Measurements from ENCODE around the gene CNPY4.

CNPY4 gene

GRCh38 chr7:100119072-100119969 is at the start of gene CNPY4, which contains the start of gene TAF6:
Gene CNPY4 (plus strand): TSS chr7:100119634. CDS start chr7:100119745, 111 bp downstream.
Gene TAF6 (minus strand): TSS chr7:100119358. CDS start chr7:100114209, 5,149 bp downstream.
- no peak for FAIRE-seq

- FAIRE-seq: no peak
Measured at GRCh38 chr7:100069991-100070390, 49.4 kb upstream of the CNPY4 start.

DNA sequence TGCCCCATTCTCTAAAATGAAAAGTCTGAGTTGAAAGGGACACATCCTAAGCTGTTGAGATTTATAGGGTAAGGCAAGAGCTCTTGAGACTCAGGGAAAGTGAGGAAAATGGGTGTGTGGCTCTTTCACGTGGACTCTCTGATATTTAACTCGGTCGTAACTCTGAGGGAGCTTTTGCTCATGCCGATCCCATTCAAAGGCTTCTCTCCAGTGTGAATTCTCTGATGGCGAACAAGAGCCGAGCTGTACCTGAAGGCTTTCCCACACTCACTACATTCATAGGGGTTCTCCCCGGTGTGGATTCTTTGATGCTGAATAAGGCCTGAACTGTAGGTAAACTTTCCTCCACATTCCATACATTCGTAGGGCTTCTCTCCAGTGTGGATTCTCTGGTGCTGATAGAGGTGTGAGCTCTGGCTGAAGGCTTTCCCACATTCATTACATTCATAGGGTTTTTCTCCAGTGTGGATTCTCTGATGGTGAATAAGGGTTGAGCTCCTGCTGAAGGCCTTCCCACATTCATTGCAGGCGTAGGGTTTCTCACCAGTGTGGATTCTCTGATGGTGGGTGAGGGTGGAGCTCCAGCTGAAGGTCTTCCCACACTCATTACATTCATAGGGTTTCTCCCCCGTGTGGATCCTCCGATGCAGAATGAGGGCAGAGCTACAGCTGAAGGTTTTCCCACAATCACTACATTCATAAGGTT is 48.3 kb upstream of the CNPY4 start:
- FAIRE-seq: no peak

- no peak for FAIRE-seq
Measured at GRCh38 chr7:100072462-100072861, 47.0 kb upstream of the CNPY4 start.

DNA sequence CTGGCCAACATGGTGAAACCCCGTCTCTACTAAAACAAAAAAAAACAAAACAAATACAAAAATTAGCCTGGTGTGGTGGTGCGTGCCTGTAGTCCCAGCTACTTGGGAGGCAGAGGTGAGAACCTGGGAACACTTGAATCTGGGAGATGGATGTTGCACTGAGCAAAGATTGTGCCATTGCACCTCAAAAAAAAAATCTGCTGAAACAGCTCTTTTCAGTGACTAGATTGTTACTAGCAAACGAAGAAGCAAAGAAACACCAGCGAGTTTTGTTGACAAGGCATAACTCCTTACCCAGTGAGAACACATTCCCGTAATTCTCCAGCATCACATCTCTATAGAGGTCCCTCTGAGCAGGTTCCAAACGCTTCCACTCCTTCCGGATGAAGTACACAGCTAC is 44.6 kb upstream of the CNPY4 start:
- no peak for FAIRE-seq

DNA sequence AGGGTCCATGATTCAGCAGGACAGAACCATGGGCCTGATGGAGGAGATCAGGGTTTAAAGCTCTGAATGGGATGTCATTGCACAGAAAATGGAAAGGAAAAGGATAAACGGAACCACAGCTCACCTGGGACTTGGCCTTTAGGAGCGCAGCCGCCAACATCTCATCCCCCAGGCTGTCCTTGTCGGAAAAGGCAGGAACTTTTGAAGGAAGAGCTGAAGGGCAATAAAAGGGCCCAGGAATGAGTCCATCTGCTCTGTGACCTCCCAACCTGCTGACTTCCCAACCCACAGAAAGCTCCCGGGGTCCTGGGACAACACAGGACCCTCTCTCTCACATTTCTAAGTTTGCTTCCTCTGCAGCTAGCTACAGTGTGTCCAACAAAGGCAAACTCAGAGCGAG is 44.0 kb upstream of the CNPY4 start:
- FAIRE-seq: no peak

- FAIRE-seq: no peak
Measured at GRCh38 chr7:100077205-100077604, 42.2 kb upstream of the CNPY4 start.

DNA sequence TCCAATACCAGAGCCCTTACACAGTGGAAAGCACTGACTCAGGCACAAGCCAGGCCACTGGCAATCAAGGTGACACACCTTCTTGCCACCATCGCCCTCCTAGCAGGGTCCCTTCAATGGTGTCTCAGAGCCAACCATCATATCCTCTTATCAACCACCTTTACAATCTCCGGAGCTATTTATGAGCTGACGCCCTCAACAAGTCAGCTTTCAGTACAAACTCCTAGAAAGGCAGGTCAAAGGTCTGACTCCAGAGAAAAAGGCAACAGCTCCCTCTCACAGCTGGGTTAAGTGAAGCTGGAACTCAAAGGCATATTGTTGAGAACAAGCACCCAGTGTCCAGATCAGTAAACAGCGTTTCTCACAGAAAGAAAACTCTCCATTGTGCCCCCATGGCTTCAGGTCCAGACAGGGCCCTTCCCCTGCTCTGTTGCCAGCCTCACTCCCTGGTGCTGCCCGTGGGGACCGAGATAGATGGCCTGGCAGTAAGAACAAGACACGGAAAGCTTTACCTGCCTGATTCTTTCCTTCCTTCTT is 40.3 kb upstream of the CNPY4 start:
- no peak for FAIRE-seq

- no peak for FAIRE-seq
Measured at GRCh38 chr7:100080907-100081534, 38.4 kb upstream of the CNPY4 start.

DNA sequence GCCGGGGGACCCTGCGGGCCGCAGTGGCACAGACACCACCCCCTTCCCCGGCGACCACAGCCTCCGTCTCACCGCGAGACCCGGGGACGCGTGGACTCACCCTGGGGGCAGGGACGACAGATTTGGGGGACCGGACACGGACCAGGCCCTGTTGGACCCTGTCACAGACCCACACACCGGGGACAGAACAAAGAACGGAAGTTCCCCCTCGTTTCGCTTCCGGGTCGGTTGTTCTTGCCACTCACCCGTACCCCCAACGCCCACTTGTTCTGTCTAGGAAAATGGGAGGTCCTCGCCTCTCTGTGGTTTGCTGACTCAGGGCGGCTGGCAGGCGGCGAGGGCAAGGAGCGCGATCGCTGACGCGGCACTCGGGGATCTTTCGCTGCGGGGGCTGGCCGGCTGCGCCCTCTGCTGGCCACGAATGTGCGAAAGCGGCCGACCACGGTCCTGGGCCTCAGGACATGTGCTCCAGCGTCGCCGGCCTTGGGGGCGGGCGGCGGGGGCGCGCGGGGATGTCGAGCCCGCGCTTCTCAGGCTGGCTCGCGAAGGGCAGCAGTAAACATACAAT is 37.8 kb upstream of the CNPY4 start, which contains the start of gene ZNF3:
Gene ZNF3, minus strand, starts transcription at position 189 of the 568 bp plus-strand sequence. CDS start 4,366 bp downstream, outside the sequence.
- FAIRE-seq: no peak

DNA sequence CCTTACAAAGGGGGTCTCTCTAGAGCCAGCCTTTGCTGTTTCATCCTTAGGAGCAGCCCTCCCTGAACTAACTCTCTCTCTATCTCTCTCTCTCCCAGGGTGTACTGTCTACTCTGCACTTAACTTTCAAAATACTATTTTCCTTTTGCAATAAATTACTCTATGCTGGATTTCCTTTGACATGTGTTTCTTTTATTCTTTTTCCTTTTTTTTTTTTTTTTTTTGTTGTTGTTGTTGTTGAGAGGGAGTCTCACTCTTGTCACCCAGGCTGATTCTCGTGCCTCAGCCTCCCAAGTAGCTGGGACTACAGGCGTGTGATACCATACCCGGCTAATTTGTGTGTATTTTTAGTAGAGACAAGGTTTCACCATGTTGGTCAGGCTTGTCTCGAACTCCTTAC is 36.5 kb upstream of the CNPY4 start:
- no peak for FAIRE-seq

- no peak for FAIRE-seq
Measured at GRCh38 chr7:100085515-100085914, 33.9 kb upstream of the CNPY4 start.

- no peak for FAIRE-seq
Measured at GRCh38 chr7:100087055-100087750, 32.2 kb upstream of the CNPY4 start.

DNA sequence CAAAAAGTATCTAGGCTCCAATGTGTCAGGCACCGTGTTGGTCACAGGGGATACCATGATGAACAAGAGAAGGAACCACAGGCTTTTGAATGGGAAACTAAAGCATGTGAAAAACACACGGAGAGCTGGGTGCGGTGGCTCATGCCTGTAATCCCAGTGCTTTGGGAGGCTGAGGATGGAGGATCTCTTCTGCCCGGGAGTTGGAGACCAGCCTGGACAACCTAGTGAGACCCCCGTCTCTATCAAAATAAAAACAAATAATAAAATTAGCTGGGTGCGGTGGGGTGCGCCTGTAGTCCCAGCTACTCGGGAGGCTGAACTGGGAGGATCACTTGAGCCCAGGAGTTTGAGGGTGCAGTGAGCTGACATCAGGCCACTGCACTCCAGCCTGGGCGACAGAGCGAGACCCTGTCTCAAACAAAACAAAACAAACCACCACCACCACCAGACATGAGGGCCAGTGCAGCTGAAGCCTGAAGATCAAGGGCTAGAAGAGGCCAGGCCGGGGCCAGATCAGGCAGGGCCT is 31.3 kb upstream of the CNPY4 start:
- FAIRE-seq: no peak

DNA sequence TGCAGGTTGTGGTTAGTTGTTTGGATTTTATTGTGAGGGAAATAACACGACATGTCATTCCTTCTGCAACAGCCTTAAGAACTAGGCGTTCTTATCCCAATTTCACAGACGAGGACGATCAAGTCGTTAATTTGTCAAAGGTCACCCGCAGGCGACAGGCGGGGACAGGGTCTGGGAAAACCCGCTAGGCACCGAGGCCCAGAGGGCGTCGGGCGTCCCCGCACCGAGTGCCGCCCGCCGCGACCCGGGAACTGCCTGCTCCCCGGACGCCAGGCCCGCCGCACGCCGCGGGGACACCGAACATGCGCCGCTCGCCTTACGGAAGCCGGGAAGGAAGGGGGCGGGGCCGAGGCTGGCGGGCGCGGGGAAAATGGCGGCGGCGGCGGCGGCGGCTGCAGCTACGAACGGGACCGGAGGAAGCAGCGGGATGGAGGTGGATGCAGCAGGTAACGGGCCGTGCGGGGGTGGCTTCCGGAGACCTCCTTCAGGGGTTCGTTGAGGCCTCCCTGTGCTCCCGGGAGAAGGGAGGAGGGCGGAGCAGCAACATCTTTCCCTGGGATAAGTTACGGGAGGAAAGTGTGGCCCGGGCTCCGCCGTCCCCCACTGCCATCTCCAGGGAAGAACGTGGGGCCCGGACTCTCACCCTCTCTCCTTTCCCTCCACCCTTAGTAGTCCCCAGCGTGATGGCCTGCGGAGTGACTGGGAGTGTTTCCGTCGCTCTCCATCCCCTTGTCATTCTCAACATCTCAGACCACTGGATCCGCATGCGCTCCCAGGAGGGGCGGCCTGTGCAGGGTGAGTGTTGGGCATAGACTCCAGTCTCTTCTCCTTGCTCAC is 30.6 kb upstream of the CNPY4 start, which contains the start of gene COPS6:
Gene COPS6, plus strand, starts transcription at position 349 of the 837 bp plus-strand sequence. Its CDS starts 22 bp downstream, at position 371.
- FAIRE-seq: no peak

DNA sequence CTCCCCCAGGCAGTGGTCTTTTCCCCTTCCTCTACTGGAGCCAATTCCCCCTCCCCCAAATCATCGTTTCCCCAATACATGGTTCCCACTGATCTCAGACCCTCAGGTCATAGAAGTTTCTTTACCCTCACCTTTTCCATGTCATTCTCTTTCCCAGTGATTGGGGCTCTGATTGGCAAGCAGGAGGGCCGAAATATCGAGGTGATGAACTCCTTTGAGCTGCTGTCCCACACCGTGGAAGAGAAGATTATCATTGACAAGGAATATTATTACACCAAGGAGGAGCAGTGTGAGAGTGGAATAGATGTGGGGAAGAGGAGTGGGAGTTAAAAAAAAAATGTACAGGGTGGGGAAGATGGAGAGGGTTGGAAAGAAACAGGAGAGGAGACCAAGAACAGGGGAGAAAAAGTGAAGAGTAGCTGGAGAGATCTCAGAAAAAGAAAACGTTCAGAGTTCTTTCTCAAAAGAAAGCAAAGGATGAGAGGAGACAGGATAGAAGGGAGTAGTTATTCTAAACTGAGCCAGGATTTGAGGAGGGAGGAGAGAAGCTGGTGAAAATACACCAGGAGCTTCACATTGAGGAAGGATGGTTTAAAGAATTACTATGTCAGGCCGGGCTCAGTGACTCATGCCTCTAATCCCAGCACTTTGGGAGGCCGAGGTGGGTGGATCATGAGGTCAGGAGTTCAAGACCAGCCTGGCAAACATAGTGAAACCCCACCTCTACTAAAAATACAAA is 29.8 kb upstream of the CNPY4 start:
- FAIRE-seq: no peak

DNA sequence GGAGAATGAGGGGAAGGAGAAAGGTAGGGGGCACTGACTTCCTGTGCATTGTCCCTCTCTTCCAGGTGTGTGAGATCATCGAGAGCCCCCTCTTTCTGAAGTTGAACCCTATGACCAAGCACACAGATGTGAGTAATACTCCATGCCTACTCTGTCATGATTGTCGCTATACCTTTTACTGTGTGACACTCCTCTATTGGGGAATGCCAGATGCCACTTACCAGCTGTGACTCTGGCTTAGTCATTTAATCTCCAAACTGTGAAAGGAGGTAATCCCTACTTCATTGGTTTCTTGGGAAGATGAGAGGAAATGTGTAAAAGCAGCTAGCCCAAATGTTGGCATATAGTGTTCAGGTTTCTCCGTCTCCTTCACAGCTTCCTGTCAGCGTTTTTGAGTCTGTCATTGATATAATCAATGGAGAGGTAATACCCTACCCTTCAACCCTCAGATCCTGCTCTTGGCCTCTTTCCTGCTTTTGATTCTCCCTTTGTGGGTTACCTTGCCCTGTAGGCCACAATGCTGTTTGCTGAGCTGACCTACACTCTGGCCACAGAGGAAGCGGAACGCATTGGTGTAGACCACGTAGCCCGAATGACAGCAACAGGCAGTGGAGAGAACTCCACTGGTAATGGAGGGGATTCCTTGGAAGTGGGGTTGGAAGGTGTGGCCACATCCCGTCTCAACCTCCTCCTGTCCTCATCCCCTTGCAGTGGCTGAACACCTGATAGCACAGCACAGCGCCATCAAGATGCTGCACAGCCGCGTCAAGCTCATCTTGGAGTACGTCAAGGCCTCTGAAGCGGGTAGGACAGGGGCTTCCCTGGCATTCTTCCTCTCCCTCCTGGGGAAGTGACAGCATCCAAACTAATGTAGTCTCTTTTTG is 28.7 kb upstream of the CNPY4 start:
- FAIRE-seq: no peak

DNA sequence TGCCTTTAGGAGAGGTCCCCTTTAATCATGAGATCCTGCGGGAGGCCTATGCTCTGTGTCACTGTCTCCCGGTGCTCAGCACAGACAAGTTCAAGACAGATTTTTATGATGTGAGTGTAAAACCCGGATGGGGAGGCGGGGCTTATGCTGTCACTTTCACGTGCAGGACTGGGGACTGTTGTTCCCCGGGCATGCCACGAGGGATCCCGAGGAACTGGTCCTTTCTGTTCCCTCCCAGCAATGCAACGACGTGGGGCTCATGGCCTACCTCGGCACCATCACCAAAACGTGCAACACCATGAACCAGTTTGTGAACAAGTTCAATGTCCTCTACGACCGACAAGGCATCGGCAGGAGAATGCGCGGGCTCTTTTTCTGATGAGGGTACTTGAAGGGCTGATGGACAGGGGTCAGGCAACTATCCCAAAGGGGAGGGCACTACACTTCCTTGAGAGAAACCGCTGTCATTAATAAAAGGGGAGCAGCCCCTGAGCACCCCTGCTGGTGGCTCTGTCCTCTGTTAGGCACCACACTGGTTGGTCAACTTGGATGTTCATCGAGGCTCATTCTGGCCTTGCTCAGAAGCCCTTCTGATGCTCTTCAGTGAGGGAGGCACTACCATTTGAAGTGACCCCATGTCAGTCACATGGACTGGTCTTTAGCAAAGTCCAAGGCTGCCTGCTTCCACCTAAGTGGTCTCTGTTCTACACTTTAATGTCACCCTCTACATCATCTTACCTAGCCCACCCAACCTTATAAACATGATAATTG is 27.8 kb upstream of the CNPY4 start:
- no peak for FAIRE-seq

All from colon (tissue), 2 donors.